SK-N-SH treated with all-trans-retinoic acid at 6 μM for 48 hours (cell line): ENCODE results near the gene TMEM143.

ENCODE experiments used
- CSDC2 ChIP-seq: fragments of 250-450 bp; sonication (Bioruptor Pico); IDR thresholded peaks from 2 replicates; pipeline ENCODE4 v1.5.0; 2020; ENCODE audit warnings: mild to moderate bottlenecking, moderate library complexity
- ISL1 ChIP-seq: fragments of 250-450 bp; sonication (Bioruptor Pico); IDR thresholded peaks from 2 replicates; pipeline ENCODE4 v2.1.2; 2022; ENCODE audit warnings: mild to moderate bottlenecking, moderate library complexity
- POU6F1 ChIP-seq: fragments of 250-450 bp; sonication (Bioruptor Pico); IDR thresholded peaks from 2 replicates; pipeline ENCODE4 v1.8.0; 2021; ENCODE audit warnings: low read depth, mild to moderate bottlenecking, moderate library complexity, borderline replicate concordance
- RARB ChIP-seq: fragments of 250-450 bp; sonication (Bioruptor Pico); IDR thresholded peaks from 2 replicates; pipeline ENCODE4 v1.8.0; 2021; ENCODE audit warnings: mild to moderate bottlenecking, moderate library complexity
- SNAI2 ChIP-seq: fragments of 250-450 bp; sonication (Bioruptor Pico); IDR thresholded peaks from 2 replicates; pipeline ENCODE4 v1.5.0; 2020; ENCODE audit warnings: mild to moderate bottlenecking, moderate library complexity
- TCF4 ChIP-seq: fragments of 250-450 bp; sonication (Bioruptor Pico); IDR thresholded peaks from 2 replicates; pipeline ENCODE4 v1.8.0; 2021; ENCODE audit warnings: mild to moderate bottlenecking, moderate library complexity, borderline replicate concordance
- TOX ChIP-seq: fragments of 250-450 bp; sonication (Bioruptor Pico); IDR thresholded peaks from 2 replicates; pipeline ENCODE4 v1.8.0; 2021; ENCODE audit warnings: mild to moderate bottlenecking, moderate library complexity, borderline replicate concordance
- ZNF565 ChIP-seq: fragments of 450-650 bp; formaldehyde crosslinking; conservative IDR thresholded peaks from 2 replicates; pipeline ENCODE4 v1.5.0; 2020; ENCODE audit warnings: low read depth, mild to moderate bottlenecking, moderate library complexity
- ZNF70 ChIP-seq: fragments of 450-650 bp; formaldehyde crosslinking; IDR thresholded peaks from 2 replicates; pipeline ENCODE4 v1.5.0; 2020; ENCODE audit warnings: mild to moderate bottlenecking, moderate library complexity
- ZNF8 ChIP-seq: fragments of 450-650 bp; formaldehyde crosslinking; IDR thresholded peaks from 2 replicates; pipeline ENCODE4 v1.5.0; 2020; ENCODE audit warnings: mild to moderate bottlenecking, moderate library complexity
- TF ChIP-seq, protein P1 (sequence below): fragments of 250-450 bp; sonication (Bioruptor Pico); IDR thresholded peaks from 2 replicates; pipeline ENCODE4 v1.5.1; 2020; ENCODE audit warnings: low read depth, mild to moderate bottlenecking, moderate library complexity
- TF ChIP-seq, protein P2 (sequence below): fragments of 250-450 bp; sonication (Bioruptor Pico); IDR thresholded peaks from 2 replicates; pipeline ENCODE4 v1.8.0; 2020; ENCODE audit warnings: mild to moderate bottlenecking, moderate library complexity, borderline replicate concordance

DNA sequence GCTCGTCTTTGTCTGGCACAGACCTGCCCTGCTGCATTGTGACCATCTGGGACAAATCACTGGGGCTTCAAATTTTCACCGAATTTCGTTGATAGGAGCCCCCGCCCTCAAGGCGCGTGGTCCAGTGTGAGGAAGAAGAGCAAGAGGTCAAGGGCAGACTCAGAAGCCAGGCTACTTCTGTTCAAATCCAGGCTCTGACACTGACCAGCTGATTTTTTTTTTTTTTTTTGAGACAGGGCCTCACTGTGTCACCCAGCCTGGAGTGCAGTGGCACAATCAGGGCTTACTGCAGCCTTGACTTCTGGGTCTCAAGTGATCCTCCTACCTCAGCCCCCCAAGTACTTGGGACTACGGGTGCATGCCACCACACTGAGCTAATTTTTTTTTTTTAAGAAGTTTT, 7.6 kb upstream of the TMEM143 start:
- TF ChIP-seq, protein P1, sequence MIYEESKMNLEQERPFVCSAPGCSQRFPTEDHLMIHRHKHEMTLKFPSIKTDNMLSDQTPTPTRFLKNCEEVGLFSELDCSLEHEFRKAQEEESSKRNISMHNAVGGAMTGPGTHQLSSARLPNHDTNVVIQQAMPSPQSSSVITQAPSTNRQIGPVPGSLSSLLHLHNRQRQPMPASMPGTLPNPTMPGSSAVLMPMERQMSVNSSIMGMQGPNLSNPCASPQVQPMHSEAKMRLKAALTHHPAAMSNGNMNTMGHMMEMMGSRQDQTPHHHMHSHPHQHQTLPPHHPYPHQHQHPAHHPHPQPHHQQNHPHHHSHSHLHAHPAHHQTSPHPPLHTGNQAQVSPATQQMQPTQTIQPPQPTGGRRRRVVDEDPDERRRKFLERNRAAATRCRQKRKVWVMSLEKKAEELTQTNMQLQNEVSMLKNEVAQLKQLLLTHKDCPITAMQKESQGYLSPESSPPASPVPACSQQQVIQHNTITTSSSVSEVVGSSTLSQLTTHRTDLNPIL: no peak
- no peak for TF ChIP-seq ISL1
- TF ChIP-seq ZNF565 (CRISPR knock-in tag): no peak
- no peak for TF ChIP-seq TOX
- TF ChIP-seq, protein P2, sequence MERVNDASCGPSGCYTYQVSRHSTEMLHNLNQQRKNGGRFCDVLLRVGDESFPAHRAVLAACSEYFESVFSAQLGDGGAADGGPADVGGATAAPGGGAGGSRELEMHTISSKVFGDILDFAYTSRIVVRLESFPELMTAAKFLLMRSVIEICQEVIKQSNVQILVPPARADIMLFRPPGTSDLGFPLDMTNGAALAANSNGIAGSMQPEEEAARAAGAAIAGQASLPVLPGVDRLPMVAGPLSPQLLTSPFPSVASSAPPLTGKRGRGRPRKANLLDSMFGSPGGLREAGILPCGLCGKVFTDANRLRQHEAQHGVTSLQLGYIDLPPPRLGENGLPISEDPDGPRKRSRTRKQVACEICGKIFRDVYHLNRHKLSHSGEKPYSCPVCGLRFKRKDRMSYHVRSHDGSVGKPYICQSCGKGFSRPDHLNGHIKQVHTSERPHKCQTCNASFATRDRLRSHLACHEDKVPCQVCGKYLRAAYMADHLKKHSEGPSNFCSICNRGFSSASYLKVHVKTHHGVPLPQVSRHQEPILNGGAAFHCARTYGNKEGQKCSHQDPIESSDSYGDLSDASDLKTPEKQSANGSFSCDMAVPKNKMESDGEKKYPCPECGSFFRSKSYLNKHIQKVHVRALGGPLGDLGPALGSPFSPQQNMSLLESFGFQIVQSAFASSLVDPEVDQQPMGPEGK: no peak
- TF ChIP-seq SNAI2: no peak
- no peak for TF ChIP-seq RARB (CRISPR knock-in tag)
- TF ChIP-seq ZNF70 (CRISPR knock-in tag): no peak
- no peak for TF ChIP-seq ZNF8 (CRISPR knock-in tag)
- no peak for TF ChIP-seq TCF4 (CRISPR knock-in tag)
- TF ChIP-seq POU6F1 (CRISPR knock-in tag): no peak
- TF ChIP-seq CSDC2 (CRISPR knock-in tag): no peak
